Measurements from ENCODE around the gene SCN5A. TPM values are rescaled to one million over a fixed set of nuclear protein-coding genes. Genes with fewer than 3 reads are reported as not detected.

Gene SCN5A
- polyA plus RNA-seq, 1 donor from 2014 or later: not detected

DNA sequence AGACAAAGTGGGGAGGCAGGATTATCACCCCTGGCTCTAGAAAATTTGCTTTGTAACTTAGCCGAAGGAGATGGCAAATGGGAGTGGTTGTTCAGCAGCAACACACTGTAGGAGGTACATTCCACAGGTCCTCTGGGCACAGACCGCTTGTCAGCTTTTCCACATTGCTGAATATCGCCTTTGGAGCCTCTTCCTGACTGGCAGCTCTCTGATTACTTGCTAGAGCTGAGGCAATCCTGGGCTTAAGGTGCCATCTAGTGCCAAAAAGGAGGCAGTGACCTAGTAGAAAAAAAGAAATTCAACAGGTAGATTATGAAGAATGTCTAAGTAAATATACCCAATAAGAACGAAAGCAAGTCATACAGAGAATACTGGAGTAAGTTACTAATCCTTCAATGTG lies 13.1 kb upstream of the SCN5A start:
- Histone ChIP-seq H4K20me1 (ENCODE audit: insufficient read depth) (no peaks in the 10 kb centered on the region), H3K36me3 (ENCODE audit: insufficient read depth, low read length) (no peaks in the 10 kb centered on the region), H3K9me3 (ENCODE audit: low read length) (no peaks in the 10 kb centered on the region), H3K27me3 (ENCODE audit: insufficient read depth, low read depth, low read length) (no peaks in the 10 kb centered on the region), H3K79me2 (replicated peaks; ENCODE audit: insufficient read depth, low read length) (no peaks in the 10 kb centered on the region), H3K4me3 (ENCODE audit: low read length) (no peak overlapping the region), H3K9me2 (ENCODE audit: insufficient read depth, low read length) (no peaks in the 10 kb centered on the region), H3K4me2 (ENCODE audit: low read length) (no peak overlapping the region), H3K9ac (ENCODE audit: low read length) (no peak overlapping the region), H2AFZ (ENCODE audit: low read depth, low read length) (no peak overlapping the region), H3F3A (ENCODE audit: insufficient read depth, low read length, poor library complexity, severe bottlenecking) (no peaks in the 10 kb centered on the region), H3K27ac (ENCODE audit: low read length) (no peak overlapping the region)
- TF ChIP-seq, protein P1, sequence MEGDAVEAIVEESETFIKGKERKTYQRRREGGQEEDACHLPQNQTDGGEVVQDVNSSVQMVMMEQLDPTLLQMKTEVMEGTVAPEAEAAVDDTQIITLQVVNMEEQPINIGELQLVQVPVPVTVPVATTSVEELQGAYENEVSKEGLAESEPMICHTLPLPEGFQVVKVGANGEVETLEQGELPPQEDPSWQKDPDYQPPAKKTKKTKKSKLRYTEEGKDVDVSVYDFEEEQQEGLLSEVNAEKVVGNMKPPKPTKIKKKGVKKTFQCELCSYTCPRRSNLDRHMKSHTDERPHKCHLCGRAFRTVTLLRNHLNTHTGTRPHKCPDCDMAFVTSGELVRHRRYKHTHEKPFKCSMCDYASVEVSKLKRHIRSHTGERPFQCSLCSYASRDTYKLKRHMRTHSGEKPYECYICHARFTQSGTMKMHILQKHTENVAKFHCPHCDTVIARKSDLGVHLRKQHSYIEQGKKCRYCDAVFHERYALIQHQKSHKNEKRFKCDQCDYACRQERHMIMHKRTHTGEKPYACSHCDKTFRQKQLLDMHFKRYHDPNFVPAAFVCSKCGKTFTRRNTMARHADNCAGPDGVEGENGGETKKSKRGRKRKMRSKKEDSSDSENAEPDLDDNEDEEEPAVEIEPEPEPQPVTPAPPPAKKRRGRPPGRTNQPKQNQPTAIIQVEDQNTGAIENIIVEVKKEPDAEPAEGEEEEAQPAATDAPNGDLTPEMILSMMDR (IDR thresholded peaks at IDR 0.05; ENCODE audit: poor library complexity, severe bottlenecking): peak; percentile 77
- TF ChIP-seq EZH2 (IDR thresholded peaks at IDR 0.05; ENCODE audit: borderline replicate concordance, insufficient read depth, low read length, poor library complexity, severe bottlenecking): no peak
- peak; percentile 87 for TF ChIP-seq RAD21 (conservative IDR thresholded peaks at IDR 0.05)
- peak; percentile 80 for TF ChIP-seq SMC3 (conservative IDR thresholded peaks at IDR 0.05; ENCODE audit: poor library complexity)

DNA sequence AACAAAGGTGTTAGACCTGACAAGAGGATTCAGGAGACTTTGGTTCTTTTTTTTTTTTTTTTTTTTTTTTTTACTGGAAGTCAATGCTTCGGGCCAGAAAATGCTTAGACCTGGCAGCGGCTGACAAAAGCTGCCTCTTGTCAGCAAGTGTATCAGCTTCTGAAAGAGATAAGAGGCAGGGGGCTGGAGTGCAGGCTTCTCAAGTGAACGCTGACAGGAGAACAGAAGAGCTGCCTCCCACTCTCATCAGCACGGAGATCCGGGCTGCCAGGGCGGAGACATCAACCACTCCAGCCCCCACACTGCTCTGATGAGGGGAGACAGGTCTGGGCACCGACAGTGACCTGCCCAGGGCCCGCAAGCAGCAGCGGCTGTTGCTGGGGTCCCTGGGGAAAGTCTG lies 9.4 kb upstream of the SCN5A start:
- Histone ChIP-seq H3K4me2 (ENCODE audit: low read length) (no peak overlapping the region), H3K27ac (ENCODE audit: low read length) (peak overlapping the region; percentile 19)

GRCh38 chr3:38657369-38657768 lies 7.9 kb upstream of the SCN5A start:
- Histone ChIP-seq H4K20me1 (ENCODE audit: insufficient read depth) (no peaks in the 10 kb centered on the region), H3K9me3 (ENCODE audit: low read length) (no peaks in the 10 kb centered on the region), H3K27ac (ENCODE audit: low read length) (no peak overlapping the region), H3K36me3 (ENCODE audit: insufficient read depth, low read length) (no peaks in the 10 kb centered on the region), H2AFZ (ENCODE audit: low read depth, low read length) (no peak overlapping the region), H3K4me3 (ENCODE audit: low read length) (no peak overlapping the region), H3K9me2 (ENCODE audit: insufficient read depth, low read length) (no peaks in the 10 kb centered on the region), H3K79me2 (replicated peaks; ENCODE audit: insufficient read depth, low read length) (no peaks in the 10 kb centered on the region), H3K4me2 (ENCODE audit: low read length) (no peak overlapping the region), H3K27me3 (ENCODE audit: insufficient read depth, low read depth, low read length) (no peaks in the 10 kb centered on the region), H3F3A (ENCODE audit: insufficient read depth, low read length, poor library complexity, severe bottlenecking) (no peaks in the 10 kb centered on the region), H3K9ac (ENCODE audit: low read length) (no peak overlapping the region)
- no peak for TF ChIP-seq RAD21 (conservative IDR thresholded peaks at IDR 0.05)
- no peak for TF ChIP-seq POLR2AphosphoS5 (IDR thresholded peaks at IDR 0.05)

More for the DNA sequence above, 9.4 kb upstream of the SCN5A start:
- H3K9me2 ChIP-seq (ENCODE audit: insufficient read depth, low read length): no peaks in the 10 kb centered on the region
- H3K9me3 ChIP-seq (ENCODE audit: low read length): no peaks in the 10 kb centered on the region
- peak overlapping the region; percentile 24 for H3K9ac ChIP-seq (ENCODE audit: low read length)
- no peaks in the 10 kb centered on the region for H3K79me2 ChIP-seq (replicated peaks; ENCODE audit: insufficient read depth, low read length)
- peak overlapping the region; percentile 35 for H3K4me3 ChIP-seq (ENCODE audit: low read length)
- H2AFZ ChIP-seq (ENCODE audit: low read depth, low read length): peak overlapping the region; percentile 1
- no peaks in the 10 kb centered on the region for H3F3A ChIP-seq (ENCODE audit: insufficient read depth, low read length, poor library complexity, severe bottlenecking)
- no peak for TF ChIP-seq POLR2AphosphoS5 (IDR thresholded peaks at IDR 0.05)
- TF ChIP-seq EZH2 (IDR thresholded peaks at IDR 0.05; ENCODE audit: borderline replicate concordance, insufficient read depth, low read length, poor library complexity, severe bottlenecking): no peak
- peak; percentile 4 for TF ChIP-seq TAF1 (IDR thresholded peaks at IDR 0.05; ENCODE audit: low read depth)
- TF ChIP-seq RAD21 (conservative IDR thresholded peaks at IDR 0.05): no peak
- TF ChIP-seq SMC3 (conservative IDR thresholded peaks at IDR 0.05; ENCODE audit: poor library complexity): no peak
- TF ChIP-seq MXI1 (conservative IDR thresholded peaks at IDR 0.05; ENCODE audit: poor library complexity, severe bottlenecking): no peak
- TF ChIP-seq, protein P1 (IDR thresholded peaks at IDR 0.05; ENCODE audit: poor library complexity, severe bottlenecking): no peak
- TF ChIP-seq EP300 (conservative IDR thresholded peaks at IDR 0.05; ENCODE audit: poor library complexity, severe bottlenecking): peak; percentile 51
- H3K36me3 ChIP-seq (ENCODE audit: insufficient read depth, low read length): no peaks in the 10 kb centered on the region
- no peaks in the 10 kb centered on the region for H3K27me3 ChIP-seq (ENCODE audit: insufficient read depth, low read depth, low read length)
- H4K20me1 ChIP-seq (ENCODE audit: insufficient read depth): no peaks in the 10 kb centered on the region

Data from neural cell (in vitro differentiated cells).